Nucleus accumbens (tissue), 56 donors: ENCODE measurements around the gene ZNF366.
A peak's percentile ranks its signal among the peaks of the same experiment; 100 is the strongest.

Experiments
- DNase-seq, 56 donors: peaks; one replicate each; lab custom pipeline; 2025; lab: John Stamatoyannopoulos, UW

Gene ZNF366, protein sequence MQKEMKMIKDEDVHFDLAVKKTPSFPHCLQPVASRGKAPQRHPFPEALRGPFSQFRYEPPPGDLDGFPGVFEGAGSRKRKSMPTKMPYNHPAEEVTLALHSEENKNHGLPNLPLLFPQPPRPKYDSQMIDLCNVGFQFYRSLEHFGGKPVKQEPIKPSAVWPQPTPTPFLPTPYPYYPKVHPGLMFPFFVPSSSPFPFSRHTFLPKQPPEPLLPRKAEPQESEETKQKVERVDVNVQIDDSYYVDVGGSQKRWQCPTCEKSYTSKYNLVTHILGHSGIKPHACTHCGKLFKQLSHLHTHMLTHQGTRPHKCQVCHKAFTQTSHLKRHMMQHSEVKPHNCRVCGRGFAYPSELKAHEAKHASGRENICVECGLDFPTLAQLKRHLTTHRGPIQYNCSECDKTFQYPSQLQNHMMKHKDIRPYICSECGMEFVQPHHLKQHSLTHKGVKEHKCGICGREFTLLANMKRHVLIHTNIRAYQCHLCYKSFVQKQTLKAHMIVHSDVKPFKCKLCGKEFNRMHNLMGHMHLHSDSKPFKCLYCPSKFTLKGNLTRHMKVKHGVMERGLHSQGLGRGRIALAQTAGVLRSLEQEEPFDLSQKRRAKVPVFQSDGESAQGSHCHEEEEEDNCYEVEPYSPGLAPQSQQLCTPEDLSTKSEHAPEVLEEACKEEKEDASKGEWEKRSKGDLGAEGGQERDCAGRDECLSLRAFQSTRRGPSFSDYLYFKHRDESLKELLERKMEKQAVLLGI

DNA sequence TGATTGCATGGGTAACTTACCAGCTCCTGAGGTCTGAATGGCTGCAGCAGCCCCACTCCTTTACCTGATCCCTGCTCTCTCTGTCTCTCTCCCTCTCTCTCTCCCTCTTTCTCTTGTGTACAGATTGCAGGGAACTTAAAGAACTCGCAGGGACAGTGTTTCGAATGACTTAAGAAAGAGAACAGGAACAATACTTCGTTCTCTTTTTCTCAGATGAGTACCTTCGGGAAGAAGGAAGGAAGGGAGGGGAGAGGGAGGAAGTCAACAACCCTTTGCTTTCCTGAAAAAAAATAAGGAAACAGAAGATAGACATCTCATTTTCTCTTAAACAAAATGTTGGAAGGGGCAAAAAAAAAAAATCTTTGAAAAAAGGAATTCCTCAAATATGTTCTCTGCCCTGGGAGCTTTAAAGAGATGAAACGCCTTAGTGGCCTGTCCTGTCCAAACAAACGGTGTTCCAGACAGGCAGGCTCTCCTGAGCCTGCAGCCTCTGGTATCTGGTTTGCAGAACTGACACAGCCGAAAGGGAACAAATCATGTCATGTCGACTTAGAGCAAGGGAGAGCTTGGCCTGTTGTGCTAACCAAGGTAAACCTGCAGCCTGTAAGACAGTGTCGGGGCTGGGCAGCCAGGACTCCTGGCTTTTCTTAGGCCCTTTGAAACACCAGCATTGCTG, at the start of gene ZNF366:
ZNF366 (minus strand) TSS at position 180 of the 676 bp plus-strand sequence. CDS start 45,914 bp downstream, outside the sequence.
- DNase-seq, result no peak

GRCh38 chr5:72556351-72557166, 49.3 kb upstream of the ZNF366 start:
- DNase-seq, result peak in 25 of 56 donors; percentile 1 to 66 (median 27)

- no peak for DNase-seq
Observed at GRCh38 chr5:72555871-72556270, 48.7 kb upstream of the ZNF366 start.

DNA sequence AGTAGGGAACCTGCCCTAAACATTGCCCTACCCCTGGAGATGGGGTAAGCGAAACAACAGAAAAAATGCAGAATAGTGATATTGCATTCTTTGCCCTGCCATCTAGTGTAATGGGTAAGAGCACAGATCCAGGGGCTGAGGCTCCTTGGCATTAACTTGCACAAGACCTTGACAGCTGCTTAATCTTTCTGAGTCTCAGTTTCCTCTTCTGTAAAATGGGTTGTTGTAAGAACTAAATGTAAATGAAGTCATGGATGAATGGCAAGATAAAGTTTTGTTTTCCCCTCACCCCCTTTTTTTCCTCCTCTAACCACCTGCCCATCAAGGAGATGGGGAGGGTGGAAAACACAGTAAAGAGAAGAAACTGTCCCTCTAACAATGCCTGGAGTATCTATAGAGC, 47.7 kb upstream of the ZNF366 start:
- no peak for DNase-seq

- no peak for DNase-seq
Observed at GRCh38 chr5:72552041-72552557, 44.9 kb upstream of the ZNF366 start.

GRCh38 chr5:72550595-72550994, 43.4 kb upstream of the ZNF366 start:
- no peak for DNase-seq

GRCh38 chr5:72543811-72544210, 36.6 kb upstream of the ZNF366 start:
- DNase-seq, result no peak

- no peak for DNase-seq
Observed at GRCh38 chr5:72543365-72543764, 36.2 kb upstream of the ZNF366 start.

DNA sequence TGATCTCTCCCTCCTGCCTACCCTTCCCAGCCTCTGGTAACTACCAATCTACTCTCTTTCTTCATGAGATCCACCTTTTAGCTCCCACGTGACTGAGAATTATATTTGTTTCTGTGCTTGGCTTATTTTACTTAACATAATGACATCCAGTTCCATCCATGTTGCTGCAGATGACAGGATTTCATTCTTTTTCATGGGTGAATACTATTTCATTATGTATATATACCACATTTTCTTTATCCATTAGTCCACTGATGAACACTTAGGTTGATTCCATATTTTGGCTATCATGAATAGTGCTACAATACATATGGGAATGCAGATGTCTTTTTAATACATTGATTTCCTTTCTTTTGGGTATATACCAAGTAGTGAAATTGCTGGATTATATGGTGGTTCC, 35.5 kb upstream of the ZNF366 start:
- no peak for DNase-seq

DNA sequence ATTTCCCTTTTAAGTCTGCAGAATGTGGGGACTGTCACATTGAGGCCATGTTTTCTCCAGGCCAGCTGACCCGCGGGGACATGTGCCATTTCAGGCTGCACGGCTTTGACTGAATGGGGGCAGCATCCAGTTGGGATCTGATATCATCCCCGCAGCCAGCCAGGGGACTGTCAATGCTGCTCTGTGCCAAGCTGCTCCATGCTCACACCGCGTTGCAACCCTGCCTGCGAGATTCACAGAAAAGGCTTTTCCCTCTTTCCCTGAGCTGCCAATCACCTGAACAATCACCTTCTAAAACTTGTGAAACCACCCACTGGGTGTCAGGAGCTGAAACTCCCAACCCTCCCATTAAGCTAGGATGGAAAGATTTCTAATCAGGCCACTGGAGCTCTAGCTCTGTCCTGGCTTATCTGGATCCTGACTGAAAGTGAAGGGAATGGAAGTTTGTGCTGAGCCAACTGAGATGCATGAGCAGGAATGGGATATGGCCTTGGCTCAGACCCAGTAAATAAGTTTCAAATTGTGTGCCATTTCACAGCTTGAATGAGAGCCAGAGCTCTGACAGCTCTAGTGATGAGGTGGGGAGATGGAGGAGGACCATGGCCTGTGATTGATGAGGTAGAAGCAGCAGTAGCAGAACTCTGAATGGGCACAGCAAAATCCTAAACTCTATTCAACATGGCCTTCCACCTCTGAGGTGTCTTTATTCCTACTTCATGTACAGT, 34.5 kb upstream of the ZNF366 start:
- peak in 41 of 56 donors; percentile 5 to 79 (median 39) for DNase-seq

DNA sequence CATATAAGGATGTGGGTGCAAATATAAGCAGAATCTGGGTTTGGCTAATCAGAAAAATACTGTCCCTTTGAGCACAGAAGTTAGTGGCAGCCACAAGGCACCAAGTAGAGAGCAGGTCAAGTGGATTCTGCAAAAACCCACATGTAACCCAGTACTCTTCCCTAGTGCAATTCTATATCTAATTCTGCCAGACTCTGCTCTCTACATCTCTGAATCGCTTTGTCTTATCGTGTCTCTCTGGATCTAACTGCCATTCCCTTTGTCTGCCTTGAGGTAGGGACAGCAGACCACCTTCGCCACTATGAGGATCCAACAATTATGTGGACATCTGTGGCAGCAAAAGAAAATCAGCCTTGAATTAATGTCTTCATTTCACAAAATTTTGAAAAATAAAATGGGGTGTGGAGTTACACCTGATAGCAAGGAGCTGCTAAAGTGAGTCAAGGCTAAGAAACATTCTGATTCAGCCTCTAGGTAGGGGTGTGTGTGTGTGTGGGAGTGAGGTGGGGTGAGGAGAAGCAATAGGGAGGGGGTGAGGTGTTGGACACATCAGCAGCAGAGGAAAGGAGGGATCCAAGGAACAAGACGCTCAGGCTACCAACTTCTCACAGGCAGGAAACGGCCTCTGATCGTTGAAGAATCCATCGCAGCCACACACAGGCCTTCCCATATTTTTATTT, 33.7 kb upstream of the ZNF366 start:
- DNase-seq, result peak in 5 of 56 donors; percentile 24 to 54 (median 29)

- no peak for DNase-seq
Observed at GRCh38 chr5:72539726-72540125, 32.5 kb upstream of the ZNF366 start.

- DNase-seq, result no peak
Observed at GRCh38 chr5:72539038-72539437, 31.8 kb upstream of the ZNF366 start.

DNA sequence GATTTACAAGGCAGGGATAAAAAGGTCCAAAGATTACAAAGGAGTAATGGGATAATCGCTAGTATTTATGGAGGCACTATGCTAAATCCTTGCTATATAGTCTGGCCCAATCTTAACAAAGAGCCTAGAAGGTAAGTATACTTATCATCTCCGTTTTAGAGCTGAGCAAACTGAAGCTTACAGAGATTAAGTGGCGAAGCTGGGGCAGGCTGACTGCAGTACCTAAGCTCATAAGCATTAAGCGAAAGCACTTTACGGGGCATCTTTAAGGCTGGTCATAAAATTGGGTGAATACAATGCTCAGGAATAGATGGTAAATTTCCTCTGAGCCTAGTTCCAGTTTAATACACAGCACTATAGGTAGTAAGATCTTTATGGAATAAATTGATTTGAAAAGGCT, 30.0 kb upstream of the ZNF366 start:
- DNase-seq, result no peak

DNA sequence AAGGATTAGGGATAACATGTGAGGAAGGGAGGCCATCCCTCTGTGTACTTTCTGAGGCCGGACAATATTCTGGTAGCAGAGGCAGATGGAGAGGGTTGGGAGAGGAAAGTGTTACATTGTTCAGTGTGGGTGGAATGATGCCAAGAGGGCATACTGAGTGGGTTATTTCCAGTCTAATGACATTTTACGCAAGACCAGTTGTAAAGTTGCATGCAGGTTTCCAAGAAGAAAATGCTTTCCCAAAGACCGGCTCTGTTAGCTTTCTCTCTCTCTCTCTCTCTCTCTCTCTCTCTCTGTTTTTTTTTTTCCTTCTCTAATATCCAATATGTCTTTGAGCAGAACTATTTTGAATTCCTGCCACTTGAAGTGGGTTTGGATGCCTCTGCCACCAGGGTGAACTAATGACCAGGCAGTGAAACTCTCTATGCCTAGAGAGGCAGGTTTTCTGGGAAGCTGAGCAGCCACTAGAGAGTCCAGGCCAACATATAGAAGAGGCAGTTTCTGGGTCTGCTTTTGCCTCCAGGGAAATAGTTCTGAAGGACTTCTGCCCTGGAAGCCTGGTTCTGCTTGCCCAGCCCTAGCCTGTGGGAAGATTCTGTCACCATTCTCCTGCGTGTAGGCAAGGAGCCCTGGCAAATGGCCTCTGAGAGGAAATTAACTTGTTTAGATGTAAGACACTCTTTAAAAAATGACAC, 24.4 kb upstream of the ZNF366 start:
- no peak for DNase-seq

DNA sequence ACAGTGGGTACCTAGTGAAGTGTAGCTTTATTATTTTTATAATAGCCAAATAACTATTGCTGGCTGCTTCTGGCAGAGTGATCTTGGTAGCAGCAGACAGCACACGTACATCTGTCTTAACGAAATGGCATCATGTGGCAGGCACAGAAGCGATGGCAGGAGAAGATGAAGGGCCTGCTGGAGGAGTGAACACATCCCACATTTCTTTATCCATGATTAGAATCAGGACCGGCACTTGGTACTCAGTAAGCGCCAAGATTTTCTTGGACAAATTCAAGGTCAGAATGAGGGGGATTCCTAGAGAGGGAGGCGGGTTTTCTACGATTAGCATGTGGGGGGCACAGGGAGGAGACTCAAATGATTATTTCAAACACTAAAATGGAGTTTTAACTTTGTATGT, 23.0 kb upstream of the ZNF366 start:
- no peak for DNase-seq

- no peak for DNase-seq
Observed at GRCh38 chr5:72529383-72529782, 22.2 kb upstream of the ZNF366 start.

DNA sequence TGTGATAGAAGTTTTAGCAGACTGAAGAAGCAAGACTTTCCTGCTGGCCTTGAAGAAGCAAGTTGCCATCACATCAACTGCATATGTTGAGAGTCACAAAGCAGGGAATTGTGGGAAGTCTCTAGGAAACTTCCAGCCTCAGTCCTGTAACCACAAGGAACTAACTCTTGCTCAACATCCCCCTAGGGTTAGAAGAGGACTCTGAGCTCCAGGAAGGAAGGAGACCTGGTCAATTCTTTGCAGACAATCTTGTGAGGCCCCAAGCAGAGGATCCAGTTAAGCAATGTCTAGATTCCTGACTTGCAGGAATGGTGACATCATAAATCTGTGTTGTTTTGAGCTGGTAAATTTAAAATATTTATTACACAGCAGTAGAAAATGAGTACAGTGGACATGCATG, 18.6 kb upstream of the ZNF366 start:
- DNase-seq, result no peak
